MCF 10A (cell line): ENCODE data around the gene THAP4. TPM values are rescaled to one million over a fixed set of nuclear protein-coding genes. Genes with fewer than 3 reads are reported as not detected.

Experiments used
- BruUV-seq: library from RNA; stranded (reverse); fragments of 400-500 nt; replicated peaks from 2 replicates; lab custom pipeline; 2021; lab: Mats Ljungman, UMichigan
- CTCF ChIA-PET: fragments of 300-600 bp; sonication (Branson Sonifier 250); formaldehyde crosslinking; extraction: SDS; loops from one replicate; lab custom pipeline; 2021; ENCODE audit warnings: antibody characterized with exemption, inconsistent platforms; lab: Yijun Ruan, JAX
- POLR2A ChIA-PET: fragments of 300-600, 350-650 bp; sonication (Branson Sonifier 250); formaldehyde crosslinking; extraction: SDS; loops from one replicate; lab custom pipeline; 2020; ENCODE audit warnings: antibody characterized with exemption, inconsistent platforms; lab: Yijun Ruan, JAX
- DNase-seq: peaks from one replicate; pipeline ENCODE4 v3.0.0-alpha.2; 2018; ENCODE audit not compliant: unreplicated experiment
- H3K27ac Mint-ChIP-seq: one replicate; pipeline ENCODE4 v1.8.0; 2022; ENCODE audit warnings: mild to moderate bottlenecking, low read depth, mixed read lengths; ENCODE audit not compliant: unreplicated experiment
- H3K27me3 Mint-ChIP-seq: one replicate; pipeline ENCODE4 v1.8.0; 2022; ENCODE audit warnings: mixed read lengths; ENCODE audit not compliant: insufficient read depth, unreplicated experiment
- H3K36me3 Mint-ChIP-seq: one replicate; pipeline ENCODE4 v1.8.0; 2022; ENCODE audit warnings: mild to moderate bottlenecking, moderate library complexity, mixed read lengths; ENCODE audit not compliant: insufficient read depth, unreplicated experiment
- H3K4me1 Mint-ChIP-seq: one replicate; pipeline ENCODE4 v1.8.0; 2022; ENCODE audit warnings: mixed read lengths; ENCODE audit not compliant: insufficient read depth, unreplicated experiment
- H3K4me3 Mint-ChIP-seq: one replicate; pipeline ENCODE4 v1.8.0; 2022; ENCODE audit warnings: mild to moderate bottlenecking, moderate library complexity, mixed read lengths; ENCODE audit not compliant: unreplicated experiment
- H3K9me3 Mint-ChIP-seq: one replicate; pipeline ENCODE4 v1.8.0; 2022; ENCODE audit warnings: mixed read lengths; ENCODE audit not compliant: unreplicated experiment
- intact Hi-C: fragments of 100-400 bp; cut with micrococcal nuclease; formaldehyde crosslinking; loops from 2 replicates; pipeline ENCODE4 v1.14.1; 2022
- total RNA-seq: library from RNA; stranded (reverse); gene quantifications from 2 replicates; pipeline ENCODE4 v1.2.3, GENCODE V29; 2022
- TF ChIP-seq, protein P1 (sequence below): fragments of 200-600 bp; IDR thresholded peaks from one replicate; pipeline ENCODE4 v1.8.0; 2022; ENCODE audit warnings: antibody characterized with exemption, mild to moderate bottlenecking; ENCODE audit not compliant: unreplicated experiment

Gene THAP4
- total RNA-seq, 1 experiment from 2014 or later, result 91.8 TPM

DNA sequence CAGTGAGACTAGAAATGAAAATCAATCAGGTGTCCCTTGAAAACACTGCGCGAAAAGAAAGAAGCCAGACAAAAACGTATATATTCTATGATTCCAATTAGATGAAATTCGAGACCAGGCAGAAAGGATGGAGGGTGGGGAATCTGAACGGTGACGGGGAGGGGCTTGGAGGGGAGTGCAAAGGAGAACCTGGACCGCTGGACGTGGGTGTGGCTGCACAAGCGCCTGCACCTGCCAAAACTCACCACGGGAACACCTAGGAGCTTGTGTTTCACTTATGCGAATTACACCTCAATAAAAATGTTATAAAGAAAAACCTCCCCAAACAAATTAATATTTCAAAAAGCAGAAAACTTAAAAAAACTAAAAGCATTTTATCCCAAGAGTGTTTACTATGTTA lies 21.9 kb downstream of the THAP4 start:
- H3K4me1 Mint-ChIP-seq, result peaks cover 5% of the 10 kb centered on the region
- CTCF ChIA-PET, result no interaction called here

DNA sequence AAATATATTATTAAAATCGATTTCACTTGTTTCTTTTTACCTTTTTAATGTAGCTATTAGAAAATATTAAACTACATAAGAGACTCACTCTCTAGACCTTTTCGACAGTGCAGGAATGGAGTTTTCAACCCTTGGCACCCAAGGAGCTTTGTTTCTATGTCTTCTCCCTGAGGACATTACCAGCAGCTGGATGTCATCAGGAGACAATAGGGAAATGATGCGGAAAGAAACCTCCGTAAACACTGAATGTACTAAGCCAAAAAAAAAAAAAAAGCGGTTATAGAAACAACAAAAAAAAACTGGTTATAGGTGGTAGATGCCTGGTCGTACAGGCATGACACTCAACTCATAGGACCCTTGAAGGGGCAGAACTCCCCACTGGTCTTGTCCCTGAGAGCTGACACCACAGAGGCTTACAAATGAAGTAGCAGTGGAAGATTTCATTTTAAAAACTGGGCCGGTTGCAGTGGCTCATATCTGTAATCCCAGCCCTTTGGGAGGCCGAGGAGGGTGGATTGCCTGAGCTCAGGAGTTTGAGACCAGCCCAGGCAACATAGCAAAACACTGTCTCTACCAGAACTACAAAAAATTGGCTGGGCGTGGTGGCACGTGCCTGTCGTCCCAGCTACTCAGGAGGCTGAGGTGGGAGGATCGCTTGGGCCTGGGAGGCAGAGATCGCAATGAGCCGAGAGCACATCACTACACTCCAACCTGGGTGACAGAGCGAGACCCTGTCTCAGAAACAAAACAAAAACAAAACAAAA lies 23.8 kb downstream of the THAP4 start:
- Mint-ChIP-seq H3K4me1 (peaks cover 5% of the 10 kb centered on the region), H3K27me3 (no peaks in the 10 kb centered on the region), H3K36me3 (peaks cover 45% of the 10 kb centered on the region), H3K4me3 (no peak overlapping the region), H3K9me3 (no peaks in the 10 kb centered on the region), H3K27ac (no peak overlapping the region)
- intact Hi-C loops, result no loop called here
- ChIA-PET POLR2A (interaction anchor here (0.6 kb wide), 1 partner anchor 174 kb away, joined by 3 read pairs; no protein-coding TSS in a partner anchor), CTCF (interaction anchor here (0.6 to 1.1 kb wide), 5 partner anchors 10 to 1444 kb away, joined by 3 to 5 read pairs (median 3); no protein-coding TSS in a partner anchor)
- TF ChIP-seq, protein P1, sequence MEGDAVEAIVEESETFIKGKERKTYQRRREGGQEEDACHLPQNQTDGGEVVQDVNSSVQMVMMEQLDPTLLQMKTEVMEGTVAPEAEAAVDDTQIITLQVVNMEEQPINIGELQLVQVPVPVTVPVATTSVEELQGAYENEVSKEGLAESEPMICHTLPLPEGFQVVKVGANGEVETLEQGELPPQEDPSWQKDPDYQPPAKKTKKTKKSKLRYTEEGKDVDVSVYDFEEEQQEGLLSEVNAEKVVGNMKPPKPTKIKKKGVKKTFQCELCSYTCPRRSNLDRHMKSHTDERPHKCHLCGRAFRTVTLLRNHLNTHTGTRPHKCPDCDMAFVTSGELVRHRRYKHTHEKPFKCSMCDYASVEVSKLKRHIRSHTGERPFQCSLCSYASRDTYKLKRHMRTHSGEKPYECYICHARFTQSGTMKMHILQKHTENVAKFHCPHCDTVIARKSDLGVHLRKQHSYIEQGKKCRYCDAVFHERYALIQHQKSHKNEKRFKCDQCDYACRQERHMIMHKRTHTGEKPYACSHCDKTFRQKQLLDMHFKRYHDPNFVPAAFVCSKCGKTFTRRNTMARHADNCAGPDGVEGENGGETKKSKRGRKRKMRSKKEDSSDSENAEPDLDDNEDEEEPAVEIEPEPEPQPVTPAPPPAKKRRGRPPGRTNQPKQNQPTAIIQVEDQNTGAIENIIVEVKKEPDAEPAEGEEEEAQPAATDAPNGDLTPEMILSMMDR, result no peak
- BruUV-seq, result no TSS peak
- no peak for DNase-seq

More for the DNA sequence above, 21.9 kb downstream of the THAP4 start:
- Mint-ChIP-seq H3K27me3 (no peaks in the 10 kb centered on the region), H3K36me3 (peaks cover 48% of the 10 kb centered on the region), H3K27ac (no peak overlapping the region), H3K9me3 (no peaks in the 10 kb centered on the region), H3K4me3 (no peak overlapping the region)
- POLR2A ChIA-PET, result no interaction called here
- intact Hi-C loops, result no loop called here
- no TSS peak for BruUV-seq
- TF ChIP-seq, protein P1, result no peak
- DNase-seq, result no peak

DNA sequence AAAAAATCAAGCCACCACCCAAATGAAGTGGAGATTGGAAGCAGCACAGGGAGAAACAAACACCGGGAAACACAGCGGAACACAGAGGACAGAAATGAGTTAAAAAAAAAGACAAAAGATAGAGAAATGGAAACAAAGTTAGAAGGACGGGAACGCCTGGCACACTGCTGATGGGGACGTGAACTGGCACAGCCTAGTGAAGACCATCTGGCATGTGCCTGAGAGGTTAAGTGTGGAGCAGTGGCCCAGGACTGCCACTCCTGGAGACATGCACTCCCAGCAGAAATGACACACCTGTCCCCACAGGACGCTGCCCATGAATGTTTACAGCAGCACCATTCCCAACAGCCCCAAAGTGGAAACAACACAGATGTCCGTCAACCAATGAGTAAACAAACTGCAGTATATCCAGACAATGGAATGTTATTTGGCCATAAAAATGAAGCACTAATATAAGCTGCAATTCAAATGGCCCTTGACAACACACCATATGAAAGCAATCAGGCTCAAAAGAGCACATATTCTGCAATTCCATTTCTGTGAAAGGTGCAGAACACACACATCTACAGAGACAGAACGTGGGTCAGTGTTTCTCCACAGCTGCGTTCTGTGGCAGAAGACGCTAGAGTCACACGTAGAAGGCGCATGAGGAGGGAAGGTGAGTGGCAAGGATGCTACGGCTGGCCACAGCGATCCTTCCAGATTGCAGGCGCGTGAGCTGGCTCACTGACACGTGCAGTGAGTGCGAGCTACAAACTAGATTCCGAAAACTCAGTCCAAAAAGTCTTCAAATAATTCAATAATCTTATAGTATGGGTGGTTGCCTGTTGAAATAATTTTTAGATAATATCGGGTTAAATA lies 24.6 kb downstream of the THAP4 start:
- ChIA-PET POLR2A (no interaction called here), CTCF (interaction anchor here (0.7 to 1.1 kb wide), 3 partner anchors 9 to 46 kb away, joined by 3 to 5 read pairs (median 3); no protein-coding TSS in a partner anchor)
- Mint-ChIP-seq H3K27me3 (no peaks in the 10 kb centered on the region), H3K4me1 (peaks cover 5% of the 10 kb centered on the region), H3K27ac (no peak overlapping the region), H3K4me3 (no peak overlapping the region), H3K9me3 (no peaks in the 10 kb centered on the region), H3K36me3 (peaks cover 45% of the 10 kb centered on the region)
- no peak for DNase-seq
- no TSS peak for BruUV-seq
- intact Hi-C loops, result no loop called here
- TF ChIP-seq, protein P1, result no peak

DNA sequence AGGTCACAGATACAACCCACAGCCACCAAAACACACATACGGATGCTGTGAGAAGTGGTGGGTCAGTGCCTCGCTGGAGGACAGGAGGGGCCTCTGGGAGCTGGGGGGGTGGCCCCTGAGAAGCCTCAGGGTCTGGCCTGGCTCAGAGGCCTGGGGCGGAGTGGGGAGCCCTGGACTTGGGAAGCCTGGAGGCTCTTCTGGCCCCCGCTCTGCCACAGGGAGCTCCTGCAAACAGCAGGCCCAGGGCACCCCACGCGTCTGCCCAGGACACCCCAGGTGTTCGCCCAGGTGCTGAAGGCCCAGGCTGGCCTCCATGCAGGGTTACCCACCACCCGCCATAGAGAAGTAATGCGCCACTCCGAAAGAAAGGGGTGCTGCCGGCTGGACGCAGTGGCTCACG lies 25.9 kb downstream of the THAP4 start:
- intact Hi-C loops, result no loop called here
- TF ChIP-seq, protein P1, result no peak
- Mint-ChIP-seq H3K4me3 (no peak overlapping the region), H3K36me3 (peaks cover 53% of the 10 kb centered on the region), H3K27ac (no peak overlapping the region), H3K27me3 (no peaks in the 10 kb centered on the region), H3K4me1 (peaks cover 5% of the 10 kb centered on the region), H3K9me3 (no peaks in the 10 kb centered on the region)
- no TSS peak for BruUV-seq
- ChIA-PET POLR2A (no interaction called here), CTCF (interaction anchor here (0.7 kb wide), 1 partner anchor 233 kb away, joined by 3 read pairs; no protein-coding TSS in a partner anchor)
- DNase-seq, result no peak
